Colonic mucosa (tissue), 4 donors: Measurements from ENCODE around the gene MACROD2. TPM values are rescaled to one million over a fixed set of nuclear protein-coding genes. Genes with fewer than 3 reads are reported as not detected.

ENCODE experiments used
- DNase-seq: peaks from one replicate; pipeline ENCODE4 v3.0.0-alpha.2; 2020
- H3K27ac ChIP-seq: fragments of 200-600 bp; one replicate; pipeline ENCODE4 v1.8.0; 2021
- H3K27me3 ChIP-seq: fragments of 200-600 bp; one replicate; pipeline ENCODE4 v1.8.0; 2021
- H3K36me3 ChIP-seq: fragments of 200-600 bp; one replicate; pipeline ENCODE4 v1.8.0; 2021
- H3K4me1 ChIP-seq: fragments of 200-600 bp; one replicate; pipeline ENCODE4 v1.8.0; 2021; ENCODE audit warnings: mild to moderate bottlenecking
- H3K4me3 ChIP-seq: fragments of 200-600 bp; one replicate; pipeline ENCODE4 v1.8.0; 2021
- H3K9ac ChIP-seq, 2 donors: one replicate each; pipeline ENCODE4 v1.7.0; 2013; ENCODE audit warnings: control low read depth in 2 of 2, low read depth in 2 of 2, low read length in 2 of 2
- H3K9me3 ChIP-seq: fragments of 200-600 bp; one replicate; pipeline ENCODE4 v1.8.0; 2021
- CTCF ChIP-seq: fragments of 200-600 bp; IDR thresholded peaks from one replicate; pipeline ENCODE4 v1.8.0; 2022; ENCODE audit warnings: antibody characterized with exemption, mild to moderate bottlenecking
- intact Hi-C: fragments of 100-400 bp; cut with DNase I; formaldehyde crosslinking; loops from one replicate; pipeline ENCODE4 v1.14.1; 2022
- total RNA-seq, 2 donors: library from RNA; stranded (reverse); fragmentation: NEBNext Ultra II Directional in 1 of 2; extraction: Animal tissue kit (Norgen Biotek cat#: 25700) in 1 of 2; gene quantifications; one replicate each; pipeline ENCODE4 v1.2.1, GENCODE V29; 2021
- donor health status: healthy.
- donor health status: DM: no; HTN: no; CAD: no.
- donor health status: DM: no; HTN: no; CAD: no.

The MACROD2 gene
- total RNA-seq, 2 donors from 2014 or later = 3.2 to 3.3 TPM

- intact Hi-C loops = no loop called here
- no peak for TF ChIP-seq CTCF
- Histone ChIP-seq H3K4me3 (no peak overlapping the region), H3K27ac (no peak overlapping the region), H3K27me3 (no peaks in the 10 kb centered on the region), H3K9me3 (no peaks in the 10 kb centered on the region), H3K36me3 (no peaks in the 10 kb centered on the region), H3K9ac (no peak overlapping the region), H3K4me1 (no peaks in the 10 kb centered on the region)
- no peak for DNase-seq
These were observed 201.8 kb downstream of the MACROD2 start for GRCh38 chr20:14197097-14197496.

GRCh38 chr20:14198416-14198815 lies 203.1 kb downstream of the MACROD2 start:
- Histone ChIP-seq H3K36me3 (no peaks in the 10 kb centered on the region), H3K4me1 (no peaks in the 10 kb centered on the region), H3K27me3 (no peaks in the 10 kb centered on the region), H3K9me3 (no peaks in the 10 kb centered on the region), H3K4me3 (no peak overlapping the region), H3K9ac (no peak overlapping the region), H3K27ac (no peak overlapping the region)
- no peak for DNase-seq
- intact Hi-C loops = no loop called here
- no peak for TF ChIP-seq CTCF

- Histone ChIP-seq H3K9me3 (no peaks in the 10 kb centered on the region), H3K27me3 (no peaks in the 10 kb centered on the region), H3K9ac (no peak overlapping the region), H3K27ac (no peak overlapping the region), H3K4me1 (no peaks in the 10 kb centered on the region), H3K4me3 (no peak overlapping the region), H3K36me3 (no peaks in the 10 kb centered on the region)
- TF ChIP-seq CTCF = no peak
- intact Hi-C loops = no loop called here
- no peak for DNase-seq
These were observed 203.8 kb downstream of the MACROD2 start for GRCh38 chr20:14199111-14199510.

GRCh38 chr20:14203657-14204056 lies 208.3 kb downstream of the MACROD2 start:
- TF ChIP-seq CTCF = no peak
- intact Hi-C loops = no loop called here
- Histone ChIP-seq H3K4me1 (no peaks in the 10 kb centered on the region), H3K27ac (no peak overlapping the region), H3K4me3 (no peak overlapping the region), H3K9ac (no peak overlapping the region), H3K36me3 (no peaks in the 10 kb centered on the region), H3K27me3 (no peaks in the 10 kb centered on the region), H3K9me3 (no peaks in the 10 kb centered on the region)
- no peak for DNase-seq

GRCh38 chr20:14207591-14207990 lies 212.3 kb downstream of the MACROD2 start:
- DNase-seq = no peak
- H3K4me3 ChIP-seq = no peak overlapping the region
- H3K9ac ChIP-seq = no peak overlapping the region
- intact Hi-C loops = no loop called here
- no peak for TF ChIP-seq CTCF
- no peaks in the 10 kb centered on the region for H3K4me1 ChIP-seq
- H3K36me3 ChIP-seq = no peaks in the 10 kb centered on the region
- no peak overlapping the region for H3K27ac ChIP-seq
- no peaks in the 10 kb centered on the region for H3K9me3 ChIP-seq
- no peaks in the 10 kb centered on the region for H3K27me3 ChIP-seq

- no peak for DNase-seq
- H3K9me3 ChIP-seq = no peaks in the 10 kb centered on the region
- intact Hi-C loops = no loop called here
- H3K27ac ChIP-seq = no peak overlapping the region
- no peak for TF ChIP-seq CTCF
- no peaks in the 10 kb centered on the region for H3K36me3 ChIP-seq
- H3K4me1 ChIP-seq = no peaks in the 10 kb centered on the region
- no peak overlapping the region for H3K9ac ChIP-seq
- H3K27me3 ChIP-seq = no peaks in the 10 kb centered on the region
- H3K4me3 ChIP-seq = no peak overlapping the region
These were observed 213.6 kb downstream of the MACROD2 start for GRCh38 chr20:14208956-14209355.
